HG03196 (cell line): Measurements from ENCODE around the gene ZNF282.
A peak's percentile ranks its signal among the peaks of the same experiment; 100 is the strongest.

ENCODE experiments used
- ATAC-seq: cut with Tn5 transposase; IDR thresholded peaks from one replicate; pipeline ENCODE4 v1.9.1; 2021; ENCODE audit not compliant: unreplicated experiment

The ZNF282 gene

DNA sequence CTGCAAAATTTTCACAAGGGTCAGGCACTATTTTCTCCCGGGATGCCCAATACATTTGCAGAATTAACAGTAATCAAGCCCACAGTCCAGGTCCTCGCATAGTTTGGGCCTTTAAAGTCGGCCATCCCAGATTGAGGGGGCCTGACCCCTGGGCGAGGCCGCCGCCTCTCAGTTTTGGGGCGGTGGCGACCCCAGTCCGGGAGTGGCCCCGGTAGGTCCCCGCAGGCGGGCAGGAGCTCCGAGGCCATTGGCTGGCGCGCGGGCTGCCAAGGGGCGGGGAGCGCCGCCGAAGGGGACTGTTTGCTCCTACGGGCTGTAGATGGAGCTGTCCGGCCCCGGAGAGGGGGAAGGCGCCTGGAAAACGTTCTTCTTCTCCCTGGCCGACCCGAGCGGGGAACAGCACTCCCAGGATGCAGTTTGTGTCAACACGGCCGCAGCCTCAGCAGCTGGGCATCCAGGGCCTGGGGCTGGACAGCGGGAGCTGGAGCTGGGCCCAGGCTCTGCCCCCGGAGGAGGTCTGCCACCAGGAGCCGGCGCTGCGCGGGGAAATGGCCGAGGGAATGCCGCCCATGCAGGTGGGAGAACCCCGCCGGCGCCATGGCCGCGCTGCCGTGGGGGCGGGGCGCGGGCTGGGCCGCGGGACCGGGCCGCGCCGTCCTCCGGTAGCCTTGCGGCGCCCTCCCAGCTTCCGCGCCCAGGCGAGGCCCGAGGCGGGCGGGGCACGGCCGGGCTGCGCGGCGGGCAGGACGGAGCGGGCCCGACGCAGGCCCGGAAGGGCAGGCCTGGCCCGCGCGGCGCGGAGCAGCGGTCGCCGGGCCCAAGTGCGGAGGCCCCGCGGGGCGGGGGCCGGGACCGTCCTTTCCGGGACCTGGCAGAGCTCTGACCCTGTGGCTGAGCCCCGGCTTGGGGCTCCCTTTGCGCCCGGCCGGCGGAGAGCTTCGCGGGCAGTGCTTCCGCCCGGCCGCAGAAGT is at the start of gene ZNF282:
ZNF282 (plus strand) TSS at position 367 of the 971 bp plus-strand sequence; CDS start at position 411, 44 bp downstream.
- ATAC-seq = peak; percentile 92

DNA sequence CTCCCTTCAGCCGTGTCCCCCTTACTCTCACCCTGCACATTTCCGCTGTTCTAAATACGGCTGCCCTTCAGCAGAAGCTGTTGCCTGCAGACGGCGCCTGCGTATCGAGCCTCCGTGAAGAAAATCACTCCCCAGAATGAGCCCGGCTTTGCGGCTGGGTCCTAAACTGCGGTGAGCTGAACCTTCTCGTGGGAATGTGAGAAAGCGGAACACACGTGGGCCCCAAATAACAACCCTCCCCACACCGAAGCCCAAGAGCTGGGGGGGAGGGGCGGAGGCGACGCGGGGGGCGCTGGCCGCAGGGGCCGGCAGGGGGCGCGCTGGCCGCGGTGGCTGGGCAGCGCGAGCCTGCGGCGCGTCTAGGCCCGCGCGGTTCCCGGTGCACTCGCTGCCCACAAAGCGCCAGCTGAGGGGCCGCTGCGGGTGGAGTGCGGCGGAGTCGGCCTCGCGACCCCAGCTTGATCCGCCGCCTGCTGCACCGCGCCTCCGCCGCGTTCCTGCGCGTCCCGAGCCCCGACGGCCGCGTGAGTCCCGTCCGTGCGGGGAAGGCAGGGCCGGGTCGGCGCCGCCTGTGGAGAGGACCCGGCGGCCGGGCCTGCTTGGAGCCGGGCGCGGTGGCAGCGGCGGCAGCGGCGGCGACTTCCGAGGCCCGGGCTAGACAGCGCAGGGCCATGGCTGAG is 48.1 kb upstream of the ZNF282 start, which contains the start of gene ZNF398:
ZNF398 (plus strand) TSS at position 382 of the 680 bp plus-strand sequence; CDS start at position 672, 290 bp downstream.
- ATAC-seq = peak; percentile 73

DNA sequence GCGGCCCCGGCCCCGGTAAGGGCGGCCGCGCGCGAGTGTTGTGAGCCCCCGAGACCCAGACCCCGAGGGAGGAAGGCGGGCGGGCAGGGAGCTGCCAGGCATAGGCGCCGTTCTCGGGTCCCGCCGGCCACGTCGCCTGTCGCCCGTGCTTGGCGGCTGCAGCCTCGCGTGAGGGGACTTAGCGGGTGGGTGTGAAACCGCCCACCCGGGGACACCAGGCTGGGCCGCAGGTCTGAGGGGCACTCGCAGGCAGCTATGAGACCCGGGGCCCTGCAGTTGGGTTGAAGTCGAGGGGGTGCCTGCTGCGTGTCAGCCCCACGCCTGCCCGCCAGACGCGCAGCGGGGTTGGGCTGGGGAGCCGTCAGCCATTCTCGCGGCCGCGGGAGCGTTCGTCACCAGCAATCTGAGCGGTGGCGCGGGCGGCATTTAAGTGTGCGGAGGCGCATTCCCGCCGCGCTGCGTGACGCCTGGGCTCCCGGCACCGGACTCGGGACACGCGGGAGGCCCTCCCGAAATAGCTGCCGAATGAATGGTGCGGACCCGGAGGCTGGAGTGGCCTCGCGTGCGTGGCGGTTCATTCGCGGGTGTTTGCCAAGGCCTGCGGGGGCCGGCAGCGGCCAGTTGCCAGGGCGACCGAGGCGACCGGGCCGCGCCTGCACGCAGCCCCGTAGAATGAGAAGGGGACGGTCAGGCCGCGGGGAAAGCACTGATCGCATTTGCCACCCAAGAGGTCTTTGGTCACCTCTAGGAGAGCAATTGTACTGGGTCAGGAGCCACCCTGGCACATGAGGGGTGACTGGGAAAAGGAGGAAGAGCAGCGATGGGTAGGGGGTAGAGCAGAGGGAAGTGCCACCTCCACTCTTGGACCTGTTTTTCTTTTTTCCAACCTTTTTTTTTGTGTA is 47.3 kb upstream of the ZNF282 start:
- peak; percentile 29 for ATAC-seq

DNA sequence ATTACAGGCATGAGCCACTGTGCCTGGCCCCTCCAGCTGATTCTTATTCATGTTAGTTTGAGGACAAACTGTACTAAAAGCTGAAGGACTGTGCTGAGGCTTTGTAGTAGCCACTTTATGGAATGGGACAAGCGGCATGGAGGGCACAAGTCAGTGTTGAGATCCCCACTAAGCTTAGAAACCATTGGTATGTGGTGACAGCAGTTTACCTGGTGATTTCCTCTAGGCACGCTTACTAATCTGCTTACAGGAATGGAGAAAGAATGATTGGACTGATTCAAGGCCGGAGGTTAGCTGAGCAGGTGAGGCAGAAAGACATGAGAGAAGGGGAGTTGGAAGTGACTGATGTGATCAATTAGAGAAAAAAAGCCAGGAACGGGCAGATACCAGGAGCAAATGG is 44.4 kb upstream of the ZNF282 start:
- ATAC-seq = no peak

DNA sequence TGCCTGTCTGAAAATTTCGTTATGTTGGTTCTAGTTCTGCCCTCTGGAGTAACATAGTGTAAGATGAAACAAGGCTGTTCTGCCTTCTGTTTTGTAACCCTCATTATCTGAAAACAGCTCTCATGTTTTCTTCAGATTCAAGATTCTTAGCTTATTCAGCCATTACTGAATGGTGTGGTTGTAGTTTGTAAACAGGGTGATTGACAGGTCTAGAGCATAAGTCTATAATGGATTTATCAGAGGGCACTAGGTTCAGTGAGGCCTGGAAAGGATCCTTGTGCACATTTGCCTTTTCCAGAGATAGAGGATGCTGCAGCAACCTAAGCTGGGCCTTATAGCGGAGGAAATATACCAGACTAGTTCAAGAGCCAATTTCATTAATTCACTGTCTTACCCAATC is 42.0 kb upstream of the ZNF282 start:
- ATAC-seq = no peak

DNA sequence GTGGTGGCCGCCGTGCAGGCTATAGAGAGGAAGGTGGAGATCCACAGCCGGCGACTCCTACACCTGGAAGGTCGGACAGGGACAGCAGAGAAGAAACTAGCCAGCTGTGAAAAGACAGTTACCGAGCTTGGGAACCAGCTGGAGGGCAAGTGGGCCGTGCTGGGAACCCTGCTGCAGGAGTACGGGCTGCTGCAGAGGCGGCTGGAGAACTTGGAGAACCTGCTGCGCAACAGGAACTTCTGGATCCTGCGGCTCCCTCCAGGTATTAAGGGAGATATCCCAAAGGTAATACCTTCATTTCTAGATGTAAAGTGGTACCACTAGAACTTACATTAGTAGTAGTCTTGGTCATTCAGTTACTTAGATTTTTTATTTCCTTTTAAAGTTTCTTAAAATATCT is 41.3 kb upstream of the ZNF282 start:
- ATAC-seq = no peak

DNA sequence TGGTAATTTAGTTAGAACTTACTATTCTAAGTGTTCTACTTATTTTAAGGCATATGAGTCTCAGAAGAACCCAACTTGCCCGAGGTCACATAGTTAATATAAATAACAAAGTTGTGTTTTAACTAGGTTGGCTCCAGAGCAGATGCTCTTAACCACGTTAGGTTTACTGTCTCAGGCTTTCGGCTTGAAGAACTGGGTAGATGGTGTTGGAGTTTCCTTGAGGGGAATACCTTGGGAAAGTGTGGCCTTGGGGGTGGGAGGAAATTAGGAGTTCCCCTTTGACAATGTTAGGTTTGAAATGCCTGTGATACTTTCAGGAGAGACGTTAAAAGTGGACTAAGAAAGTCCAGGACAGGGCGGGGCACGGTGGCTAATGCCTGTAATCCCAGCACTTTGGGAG is 38.4 kb upstream of the ZNF282 start:
- ATAC-seq = no peak

DNA sequence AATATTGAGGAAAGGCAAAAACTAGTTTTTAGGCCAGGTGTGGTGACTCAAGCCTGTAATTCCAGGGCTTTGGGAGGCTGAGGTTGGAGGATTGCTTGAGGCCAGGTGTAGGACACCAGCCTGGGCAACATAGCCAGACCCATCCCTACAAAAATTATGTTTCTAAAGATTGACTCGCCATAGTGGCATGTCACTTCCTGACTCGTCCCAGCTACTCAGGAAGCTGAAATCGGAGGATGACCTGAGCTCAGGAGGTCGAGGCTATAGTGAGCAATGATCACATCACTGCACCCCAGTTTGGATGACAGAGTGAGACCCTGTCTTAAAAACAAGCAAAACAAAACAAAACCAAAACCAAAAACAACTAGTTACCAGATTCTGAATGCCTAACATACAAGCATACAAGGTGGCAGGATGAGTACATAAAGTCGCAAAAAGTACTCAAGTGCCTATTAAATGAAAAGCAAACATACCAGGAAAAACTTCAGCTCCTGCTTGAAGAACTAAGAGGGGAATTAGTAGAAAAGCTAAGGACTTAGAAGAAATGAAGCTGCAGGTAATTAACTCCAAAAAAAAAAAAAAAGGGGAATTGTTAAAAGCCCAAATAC is 34.0 kb upstream of the ZNF282 start:
- ATAC-seq = no peak

DNA sequence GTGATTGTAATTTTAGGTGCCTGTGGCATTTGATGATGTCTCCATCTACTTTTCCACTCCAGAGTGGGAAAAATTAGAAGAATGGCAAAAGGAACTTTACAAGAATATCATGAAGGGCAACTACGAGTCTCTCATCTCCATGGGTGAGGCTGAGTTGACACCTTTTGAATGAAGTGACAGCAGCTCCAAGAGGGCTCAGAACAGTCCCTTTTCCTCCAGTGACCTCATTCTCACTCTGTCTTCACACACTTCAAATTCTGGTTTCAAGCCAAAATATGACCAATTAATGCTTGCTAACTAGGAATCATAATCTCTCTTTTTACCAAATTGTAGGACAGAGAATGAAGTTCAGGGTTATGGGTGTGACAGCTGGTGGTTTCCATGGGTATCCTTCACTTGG is 29.2 kb upstream of the ZNF282 start:
- no peak for ATAC-seq

DNA sequence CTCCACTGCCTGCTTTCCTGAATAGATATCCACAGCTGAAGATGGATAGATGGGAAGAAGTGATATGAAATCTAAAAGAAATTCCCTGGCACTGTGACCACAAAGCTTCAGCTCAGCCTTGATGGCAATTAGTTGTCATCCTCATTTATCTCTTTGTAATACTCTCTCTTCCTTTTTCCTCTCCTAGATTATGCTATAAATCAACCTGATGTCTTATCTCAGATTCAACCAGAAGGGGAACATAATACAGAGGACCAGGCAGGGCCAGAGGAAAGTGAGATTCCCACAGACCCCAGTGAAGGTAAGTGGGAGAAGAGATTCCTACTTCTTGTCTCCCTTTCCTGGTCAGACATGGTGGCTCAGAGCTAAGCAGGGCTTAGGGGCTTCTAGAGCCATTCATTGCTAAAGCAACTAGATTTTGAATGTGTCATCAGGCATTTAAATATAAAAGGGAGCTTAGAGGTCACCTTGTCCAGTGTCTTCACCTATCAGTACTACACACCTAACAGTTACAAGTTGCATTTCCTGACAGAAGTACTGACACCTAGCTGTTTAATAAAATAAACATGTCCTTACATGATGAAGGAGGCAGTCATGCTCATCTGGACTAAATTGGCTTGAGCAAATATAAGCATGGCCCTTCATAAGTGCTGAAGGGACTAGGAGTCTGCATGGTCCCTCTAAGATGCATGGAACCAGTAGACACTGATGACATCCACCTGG is 28.6 kb upstream of the ZNF282 start:
- ATAC-seq = no peak

DNA sequence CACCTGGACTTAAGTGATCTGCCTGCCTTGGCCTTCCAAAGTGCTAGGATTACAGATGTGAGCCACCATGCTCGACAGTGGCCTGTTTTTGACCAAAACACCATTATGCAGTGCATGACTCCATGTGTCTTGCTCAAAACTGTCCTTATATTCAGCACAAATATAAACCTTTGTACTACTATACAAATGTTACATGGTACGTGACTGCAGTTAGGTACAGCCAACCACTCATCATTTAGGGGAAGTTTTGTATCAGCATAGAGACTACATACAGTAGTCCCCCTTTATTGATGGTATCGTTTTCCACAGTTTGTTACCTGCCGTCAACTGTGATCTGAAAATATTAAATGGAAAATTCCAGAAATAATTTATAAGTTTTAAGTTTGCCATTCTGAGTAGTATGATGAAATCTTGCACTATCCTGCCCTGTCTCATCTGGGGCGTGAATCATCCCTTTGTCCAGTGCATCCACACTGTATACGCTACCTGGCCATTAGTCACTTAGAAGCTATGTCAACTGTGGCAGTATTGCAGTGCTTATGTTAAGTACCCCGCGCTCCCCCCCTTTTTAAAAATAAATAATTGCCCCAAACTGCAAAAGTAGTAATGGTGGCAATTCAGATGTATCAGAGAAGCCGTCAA is 23.3 kb upstream of the ZNF282 start:
- no peak for ATAC-seq

DNA sequence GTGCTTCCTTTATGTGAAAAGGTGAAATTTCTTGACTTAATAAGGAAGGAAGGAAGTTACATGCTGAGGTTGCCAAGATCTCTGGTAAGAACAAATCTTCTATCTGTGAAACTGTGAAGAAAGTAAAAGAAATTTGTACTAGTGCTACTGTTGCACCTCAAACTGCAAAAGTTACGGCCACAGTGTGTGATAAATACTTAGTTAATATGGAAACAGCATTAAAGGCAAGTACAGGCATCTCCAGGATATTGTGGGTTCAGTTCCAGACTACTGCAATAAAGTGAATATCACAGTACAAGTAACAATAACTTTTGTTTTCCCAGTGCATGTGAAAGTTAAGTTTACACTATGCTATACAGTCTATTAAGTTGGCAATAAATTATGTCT is 22.8 kb upstream of the ZNF282 start:
- no peak for ATAC-seq

DNA sequence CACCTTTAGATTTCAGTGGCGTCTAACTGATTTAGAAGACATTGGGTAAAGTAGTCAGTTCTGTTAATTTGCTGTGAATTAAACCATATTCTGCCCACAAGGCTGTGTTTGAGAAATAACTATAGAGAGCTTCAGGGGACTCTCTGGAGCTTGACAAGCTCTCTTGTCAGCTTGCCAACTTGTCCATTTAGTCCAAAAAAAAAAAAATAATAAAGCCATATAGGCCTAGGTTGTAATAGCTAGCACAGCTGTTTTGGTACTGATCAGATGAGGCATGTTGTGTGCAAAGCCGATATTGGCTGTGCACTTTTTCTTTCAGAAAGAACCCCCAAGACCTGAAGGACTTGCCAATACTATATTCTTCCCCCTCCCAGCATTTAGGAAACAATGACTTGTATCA is 20.2 kb upstream of the ZNF282 start:
- ATAC-seq = no peak

DNA sequence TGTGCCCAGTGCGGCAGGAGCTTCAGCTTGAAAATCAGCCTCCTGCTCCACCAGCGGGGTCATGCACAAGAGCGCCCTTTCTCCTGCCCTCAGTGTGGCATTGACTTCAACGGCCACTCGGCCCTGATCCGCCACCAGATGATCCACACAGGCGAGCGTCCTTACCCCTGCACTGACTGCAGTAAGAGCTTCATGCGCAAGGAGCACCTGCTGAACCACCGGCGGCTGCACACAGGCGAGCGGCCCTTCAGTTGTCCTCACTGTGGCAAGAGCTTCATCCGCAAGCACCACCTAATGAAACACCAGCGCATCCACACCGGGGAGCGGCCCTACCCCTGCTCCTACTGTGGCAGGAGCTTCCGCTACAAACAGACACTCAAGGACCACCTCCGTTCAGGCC is 16.1 kb upstream of the ZNF282 start:
- no peak for ATAC-seq

DNA sequence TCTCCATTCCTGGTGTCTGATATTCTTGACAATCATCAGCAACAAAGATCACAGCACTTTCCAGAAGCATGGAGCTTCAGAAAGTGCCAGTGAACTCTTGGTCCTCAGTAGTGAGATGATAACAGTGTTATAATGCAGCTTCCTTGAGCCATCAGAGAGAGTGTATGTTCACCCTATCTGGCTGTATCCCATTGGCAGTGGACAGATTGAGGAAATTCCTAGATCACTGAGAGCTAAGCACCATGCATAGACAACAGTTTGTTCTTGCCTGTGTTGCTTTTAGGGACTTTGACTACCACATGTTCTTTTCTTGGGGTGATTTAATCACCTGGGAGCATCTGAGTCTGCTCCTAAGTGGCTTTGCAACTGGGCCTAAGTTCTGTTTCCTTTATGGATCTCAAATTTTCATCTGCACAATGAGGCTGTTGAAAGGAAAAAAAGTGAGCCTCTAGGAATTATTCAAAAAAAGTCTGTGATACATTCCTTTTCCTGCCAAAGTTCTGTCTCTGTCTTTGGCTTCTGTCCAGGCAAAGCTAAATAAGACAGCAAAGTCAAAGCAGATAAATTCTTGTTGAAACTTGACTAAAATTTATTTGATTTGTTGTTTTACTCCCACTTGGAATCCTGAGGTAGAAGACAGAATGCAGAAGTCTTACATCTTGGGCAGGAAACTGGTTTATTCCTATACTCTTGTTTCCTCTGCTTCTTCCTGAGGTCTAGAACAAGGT is 14.5 kb upstream of the ZNF282 start:
- no peak for ATAC-seq

DNA sequence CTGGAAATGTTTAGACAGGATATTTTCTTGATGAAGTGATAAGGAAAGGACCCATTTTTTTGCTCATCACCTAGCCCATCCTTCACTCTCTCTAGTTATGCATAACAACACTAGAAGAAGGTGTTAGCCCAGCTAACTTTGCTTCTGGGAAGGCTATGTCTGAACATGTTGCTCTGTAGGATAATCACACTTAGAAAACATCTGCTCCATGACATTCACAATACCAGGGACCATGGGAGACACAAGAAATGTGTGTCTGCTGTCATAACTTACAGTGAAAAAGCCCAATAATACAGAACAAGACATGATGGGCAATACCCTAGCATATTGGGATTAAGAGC is 13.9 kb upstream of the ZNF282 start:
- no peak for ATAC-seq

DNA sequence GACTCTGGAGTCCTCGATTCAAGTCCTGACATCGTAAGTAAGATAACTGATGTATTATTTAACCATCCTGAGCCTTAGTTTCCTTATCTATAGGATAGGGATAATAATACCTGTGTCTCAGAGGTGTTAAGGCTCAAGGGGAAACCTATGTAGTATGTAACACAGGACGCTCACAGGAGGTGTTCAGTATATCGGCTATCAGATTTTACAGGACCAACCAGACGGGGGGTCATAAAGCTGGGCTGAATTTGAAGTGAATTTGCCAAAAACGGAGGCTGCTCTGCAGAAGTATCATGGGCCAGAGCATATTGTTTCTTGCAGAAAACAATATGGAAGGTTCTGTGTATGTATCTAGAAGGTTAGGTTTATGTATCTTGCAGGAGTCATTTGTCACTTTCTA is 11.1 kb upstream of the ZNF282 start:
- ATAC-seq = no peak

DNA sequence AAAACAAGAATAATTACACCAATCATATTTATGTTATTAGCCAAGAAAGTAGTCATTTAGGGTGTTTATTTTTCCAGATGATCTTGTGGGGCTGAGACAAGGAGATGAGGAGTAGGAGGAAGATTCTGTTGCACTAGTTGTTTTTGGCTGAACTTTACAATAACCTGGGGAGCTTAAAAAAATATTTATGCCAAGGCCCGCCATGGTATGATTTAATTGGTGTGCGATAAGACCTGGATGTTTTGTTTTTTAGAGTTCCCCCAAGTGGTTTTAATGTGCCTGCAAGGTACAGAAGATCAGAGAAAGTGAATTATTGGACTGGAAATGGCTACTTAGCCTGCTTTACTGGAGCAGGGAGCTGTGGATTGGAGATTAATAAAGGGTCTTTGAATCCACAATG is 7.1 kb upstream of the ZNF282 start:
- no peak for ATAC-seq

DNA sequence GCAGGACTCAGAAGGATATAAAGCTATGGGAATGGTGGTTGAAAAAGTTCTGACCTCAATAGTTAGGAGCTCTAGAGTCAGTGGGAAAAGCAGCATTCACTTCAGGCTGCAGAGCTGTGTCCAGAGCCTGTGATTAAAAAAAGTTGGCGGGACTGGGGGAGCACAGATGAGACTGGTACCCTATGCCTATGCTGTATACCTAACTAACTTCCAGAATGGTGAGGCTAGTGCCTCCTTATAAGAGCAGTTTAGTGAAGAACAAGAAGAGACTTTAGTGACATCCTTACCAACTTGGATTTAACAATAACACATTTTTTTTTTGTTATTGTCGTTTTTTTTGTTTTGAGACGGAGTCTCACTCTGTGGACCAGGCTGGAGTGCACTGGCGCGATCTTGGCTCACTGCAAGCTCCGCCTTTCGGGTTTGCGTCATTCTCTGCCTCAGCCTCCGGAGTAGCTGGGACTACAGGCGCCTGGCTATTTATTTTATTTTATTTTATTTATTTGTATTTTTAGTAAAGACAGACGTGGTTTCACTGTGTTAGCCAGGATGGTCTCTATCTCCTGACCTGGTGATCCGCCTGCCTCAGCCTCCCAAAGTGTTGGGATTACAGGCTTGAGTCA is 6.6 kb upstream of the ZNF282 start:
- ATAC-seq = no peak
